Sigmoid colon (tissue), 7 donors: ENCODE data around the gene WDFY4. TPM values are rescaled to one million over a fixed set of nuclear protein-coding genes. Genes with fewer than 3 reads are reported as not detected.

Experiments used
- DNase-seq: peaks from one replicate; pipeline ENCODE4 v3.0.0-alpha.2; 2019
- H3K27ac ChIP-seq, 4 donors: fragments of 200-600 bp; sonication (generic); one replicate each; pipeline ENCODE4 v1.5.1; 2016 to 2019; ENCODE audit warnings: mild to moderate bottlenecking in 1 of 4
- H3K27me3 ChIP-seq, 3 donors: fragments of 200-600 bp; sonication (generic); one replicate each; pipeline ENCODE4 v1.5.1; 2019; ENCODE audit warnings: mild to moderate bottlenecking in 1 of 3
- H3K36me3 ChIP-seq, 4 donors: fragments of 200-600 bp; sonication (generic); one replicate each; pipeline ENCODE4 v1.5.1; 2016 to 2019
- H3K4me1 ChIP-seq, 4 donors: fragments of 200-600 bp; sonication (generic); one replicate each; pipeline ENCODE4 v1.5.1; 2017 to 2019
- H3K4me3 ChIP-seq, 4 donors: fragments of 200-600 bp; sonication (generic); one replicate each; pipeline ENCODE4 v1.5.1; 2017 to 2019; ENCODE audit warnings: mild to moderate bottlenecking in 2 of 4, moderate library complexity in 1 of 4
- H3K9me3 ChIP-seq, 4 donors: fragments of 200-600 bp in 3 of 4; sonication (generic) in 3 of 4; one replicate each; pipeline versions ENCODE4 v1.5.1 to v1.6.1; 2013 to 2019
- EP300 ChIP-seq, 4 donors: sonication (generic); formaldehyde crosslinking; IDR thresholded peaks; one replicate each; pipeline ENCODE4 v1.6.1; 2017; ENCODE audit warnings: antibody characterized with exemption in 4 of 4
- POLR2A ChIP-seq, 2 donors: fragments of 450-650 bp; IDR thresholded peaks; one replicate each; pipeline ENCODE4 v1.6.1; 2016; ENCODE audit warnings: antibody characterized with exemption in 2 of 2, mild to moderate bottlenecking in 2 of 2, moderate library complexity in 2 of 2
- POLR2AphosphoS5 ChIP-seq, 4 donors: sonication (generic); formaldehyde crosslinking; IDR thresholded peaks; one replicate each; pipeline ENCODE4 v1.6.1; 2017; ENCODE audit warnings: antibody characterized with exemption in 4 of 4
- WGBS, 2 donors: extraction: QIAGEN DNeasy Blood & Tissue Kit; methylation state at CpG; one replicate each; pipeline ENCODE4 v1.1.7; 2013; 5-methylcytosine and 5-hydroxymethylcytosine counted together
- intact Hi-C: fragments of 100-400 bp; cut with DNase I; formaldehyde crosslinking; loops from one replicate; pipeline ENCODE4 v1.15.1; 2023
- polyA plus RNA-seq, 3 donors: library from polyadenylated mRNA; stranded (reverse); fragments of 200-250 nt; gene quantifications; one replicate each; pipeline ENCODE4 v1.2.3, GENCODE V29; 2013
- total RNA-seq, 4 donors: library from RNA; depleted of rRNA; stranded (reverse); fragments of >200 nt; gene quantifications; one replicate each; pipeline ENCODE4 v1.1.0, GENCODE V29; 2016
- TF ChIP-seq, protein P1 (sequence below), 4 experiments: fragments of 450-650 bp in 3 of 4; fragments of 200-600 bp in 1 of 4; IDR thresholded peaks; one replicate each; pipeline ENCODE4 v1.5.1; 2016 to 2019; ENCODE audit warnings: antibody characterized with exemption in 4 of 4, mild to moderate bottlenecking in 3 of 4, moderate library complexity in 2 of 4
- donor health status: healthy with polysubstance abuse.
- donor health status: Bipolar disorder and iron deficiency.
- donor health status: healthy.

Gene WDFY4
- total and polyA plus RNA-seq, 7 donors: 0.60 to 18.6 (median 2.5) TPM

DNA sequence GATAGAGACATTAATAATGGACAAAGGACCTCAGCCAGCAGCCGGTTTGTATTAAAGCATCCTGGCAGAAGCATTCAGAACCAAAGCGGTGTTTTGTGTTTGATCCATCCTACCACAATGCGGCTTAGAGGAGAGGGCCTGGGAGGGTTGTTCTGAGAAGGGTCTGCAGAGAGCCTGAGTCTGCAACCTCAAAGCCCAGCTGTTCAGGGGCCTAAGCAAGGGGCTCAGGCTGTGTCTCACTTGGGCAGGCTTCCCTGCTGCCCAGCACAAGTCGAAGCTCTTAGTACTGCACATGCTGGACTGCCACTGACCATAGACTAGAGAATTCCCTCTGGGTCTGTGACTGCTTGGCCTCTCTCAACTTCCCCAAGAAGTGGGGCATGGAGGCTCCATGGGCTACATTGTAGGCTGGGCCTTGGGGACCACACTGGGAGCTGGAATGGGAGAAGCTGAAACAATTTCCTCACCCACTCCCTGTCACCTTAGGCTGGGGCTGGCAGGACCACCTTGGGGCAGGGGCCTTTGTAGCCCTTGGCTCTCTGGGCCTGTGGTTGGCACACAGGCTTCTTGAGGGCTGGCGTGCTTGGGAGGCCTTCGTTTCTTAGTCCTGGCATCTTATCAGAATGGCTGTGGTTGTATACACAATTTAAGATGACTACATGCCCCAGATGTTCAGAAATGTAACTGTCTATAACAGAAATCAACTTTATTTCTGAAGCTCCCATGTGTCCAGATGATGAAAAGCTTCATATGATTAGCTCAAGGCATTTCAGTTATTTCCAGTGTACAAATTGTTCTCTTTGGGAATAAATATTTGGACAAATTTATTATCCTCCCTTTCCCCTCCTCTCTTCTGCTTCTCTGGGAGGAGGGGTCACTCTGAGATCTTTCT, 210.5 kb downstream of the WDFY4 start:
- H3K27ac ChIP-seq: peak overlapping the region in 1 of 4 donors; percentile 23
- no peaks in the 10 kb centered on the region for H3K9me3 ChIP-seq
- H3K4me3 ChIP-seq: no peak overlapping the region
- WGBS, 2 donors: 84% methylated on average over 6 of the region's 6 CpGs
- intact Hi-C loops: no loop called here
- no peaks in the 10 kb centered on the region for H3K36me3 ChIP-seq
- no peak for TF ChIP-seq EP300 (IDR thresholded peaks at IDR 0.05)
- TF ChIP-seq, protein P1, sequence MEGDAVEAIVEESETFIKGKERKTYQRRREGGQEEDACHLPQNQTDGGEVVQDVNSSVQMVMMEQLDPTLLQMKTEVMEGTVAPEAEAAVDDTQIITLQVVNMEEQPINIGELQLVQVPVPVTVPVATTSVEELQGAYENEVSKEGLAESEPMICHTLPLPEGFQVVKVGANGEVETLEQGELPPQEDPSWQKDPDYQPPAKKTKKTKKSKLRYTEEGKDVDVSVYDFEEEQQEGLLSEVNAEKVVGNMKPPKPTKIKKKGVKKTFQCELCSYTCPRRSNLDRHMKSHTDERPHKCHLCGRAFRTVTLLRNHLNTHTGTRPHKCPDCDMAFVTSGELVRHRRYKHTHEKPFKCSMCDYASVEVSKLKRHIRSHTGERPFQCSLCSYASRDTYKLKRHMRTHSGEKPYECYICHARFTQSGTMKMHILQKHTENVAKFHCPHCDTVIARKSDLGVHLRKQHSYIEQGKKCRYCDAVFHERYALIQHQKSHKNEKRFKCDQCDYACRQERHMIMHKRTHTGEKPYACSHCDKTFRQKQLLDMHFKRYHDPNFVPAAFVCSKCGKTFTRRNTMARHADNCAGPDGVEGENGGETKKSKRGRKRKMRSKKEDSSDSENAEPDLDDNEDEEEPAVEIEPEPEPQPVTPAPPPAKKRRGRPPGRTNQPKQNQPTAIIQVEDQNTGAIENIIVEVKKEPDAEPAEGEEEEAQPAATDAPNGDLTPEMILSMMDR (IDR thresholded peaks at IDR 0.05): no peak
- H3K4me1 ChIP-seq: no peaks in the 10 kb centered on the region
- H3K27me3 ChIP-seq: no peaks in the 10 kb centered on the region
- no peak for DNase-seq

DNA sequence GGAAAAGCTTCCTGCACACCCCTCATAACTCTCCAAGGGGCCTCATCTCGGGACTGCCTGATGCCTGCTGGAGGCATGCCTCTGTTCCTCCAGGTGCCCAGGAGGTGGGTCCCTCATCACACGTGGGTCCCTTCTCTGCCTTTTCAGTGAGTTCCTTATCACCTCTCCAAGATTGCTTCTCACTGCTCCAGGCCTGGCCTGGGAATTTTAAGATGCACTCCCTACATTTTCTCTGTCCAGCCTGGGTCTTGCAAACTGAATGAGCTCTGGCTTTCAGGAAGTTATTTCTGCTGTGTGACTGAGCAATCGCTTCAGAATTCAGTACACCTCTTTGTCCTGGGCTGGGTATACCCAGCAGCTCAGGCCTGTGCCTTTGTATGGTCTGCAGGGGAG, 211.1 kb downstream of the WDFY4 start:
- TF ChIP-seq POLR2A (IDR thresholded peaks at IDR 0.05): no peak
- TF ChIP-seq EP300 (IDR thresholded peaks at IDR 0.05): no peak
- no peak for TF ChIP-seq POLR2AphosphoS5 (IDR thresholded peaks at IDR 0.05)
- TF ChIP-seq, protein P1 (IDR thresholded peaks at IDR 0.05): no peak
- intact Hi-C loops: no loop called here
- Histone ChIP-seq H3K36me3 (no peaks in the 10 kb centered on the region), H3K27ac (peak overlapping the region in 1 of 4 donors; percentile 13), H3K27me3 (no peaks in the 10 kb centered on the region), H3K9me3 (no peaks in the 10 kb centered on the region), H3K4me3 (no peak overlapping the region), H3K4me1 (no peaks in the 10 kb centered on the region)
- 55 to 72% methylated on average over 3 of the region's 3 CpGs for WGBS, 2 donors
- DNase-seq: no peak

DNA sequence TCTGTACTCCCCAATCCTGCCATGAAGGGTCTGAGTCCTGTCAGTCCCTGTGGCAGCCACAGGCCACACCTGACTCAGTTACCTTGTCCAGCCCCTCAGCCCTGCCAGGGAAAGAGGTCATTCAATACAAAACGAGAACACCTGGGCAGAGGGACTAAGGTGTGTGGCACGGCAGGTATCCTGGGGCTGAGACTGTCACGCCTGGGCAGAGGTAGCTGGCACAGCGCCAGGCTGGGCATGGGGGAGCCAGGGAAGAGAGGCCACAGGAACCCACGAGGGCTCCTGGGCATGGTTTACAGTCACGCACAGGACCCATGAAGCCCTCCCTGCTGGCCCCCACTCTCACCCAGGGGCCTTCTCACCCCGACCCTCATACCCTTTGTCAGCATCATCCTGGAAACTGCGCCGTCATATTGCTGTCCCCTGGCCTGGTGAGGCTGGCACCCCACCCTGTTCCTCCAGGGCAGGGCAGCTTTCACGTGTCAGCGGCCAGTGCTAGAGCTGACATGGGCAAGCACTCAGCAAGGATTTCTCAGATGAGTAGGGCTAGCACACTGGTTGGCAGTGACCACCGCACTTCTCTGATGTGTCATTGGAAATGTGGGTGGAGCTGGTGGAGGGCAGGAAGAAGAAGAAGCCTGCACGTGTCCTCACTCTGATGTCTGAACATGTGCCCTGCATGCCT, 212.2 kb downstream of the WDFY4 start:
- H3K4me3 ChIP-seq: no peak overlapping the region
- WGBS, 2 donors: 75 to 86% methylated on average over 13 of the region's 13 CpGs
- no peaks in the 10 kb centered on the region for H3K4me1 ChIP-seq
- no peaks in the 10 kb centered on the region for H3K9me3 ChIP-seq
- H3K36me3 ChIP-seq: no peaks in the 10 kb centered on the region
- intact Hi-C loops: no loop called here
- H3K27ac ChIP-seq: no peak overlapping the region
- DNase-seq: no peak
- no peaks in the 10 kb centered on the region for H3K27me3 ChIP-seq
- TF ChIP-seq POLR2A (IDR thresholded peaks at IDR 0.05): no peak
- TF ChIP-seq, protein P1 (IDR thresholded peaks at IDR 0.05): no peak
- TF ChIP-seq POLR2AphosphoS5 (IDR thresholded peaks at IDR 0.05): no peak
- no peak for TF ChIP-seq EP300 (IDR thresholded peaks at IDR 0.05)

DNA sequence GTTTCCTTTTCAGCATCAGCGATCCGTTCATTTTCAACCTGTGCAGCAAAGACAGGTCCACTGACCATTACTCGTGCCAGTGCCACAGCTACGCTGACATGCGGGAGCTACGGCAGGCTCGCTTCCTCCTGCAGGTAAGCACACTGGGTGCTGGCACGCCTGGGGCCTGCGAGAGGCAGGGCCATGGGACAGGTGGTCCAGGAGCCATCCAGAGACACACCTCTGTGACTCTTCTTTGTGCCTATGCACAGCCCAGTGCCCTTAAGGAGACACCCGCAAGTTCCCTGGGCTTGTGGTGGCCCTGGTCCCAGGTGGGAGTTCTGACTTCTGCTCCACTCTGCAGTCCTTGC, 212.7 kb downstream of the WDFY4 start:
- Histone ChIP-seq H3K4me3 (no peak overlapping the region), H3K27me3 (no peaks in the 10 kb centered on the region), H3K36me3 (no peaks in the 10 kb centered on the region), H3K27ac (no peak overlapping the region), H3K9me3 (no peaks in the 10 kb centered on the region), H3K4me1 (no peaks in the 10 kb centered on the region)
- 95 to 96% methylated on average over 10 of the region's 10 CpGs for WGBS, 2 donors
- intact Hi-C loops: no loop called here
- TF ChIP-seq POLR2AphosphoS5 (IDR thresholded peaks at IDR 0.05) (no peak), EP300 (IDR thresholded peaks at IDR 0.05) (no peak), POLR2A (IDR thresholded peaks at IDR 0.05) (no peak)
- TF ChIP-seq, protein P1 (IDR thresholded peaks at IDR 0.05): no peak
- no peak for DNase-seq
